ENCODE results near the gene RTN3. TPM values are rescaled to one million over a fixed set of nuclear protein-coding genes. Genes with fewer than 3 reads are reported as not detected.

RTN3 gene
- total RNA-seq, 6 donors from 2014 or later = 41.9 to 153 (median 113) TPM

DNA sequence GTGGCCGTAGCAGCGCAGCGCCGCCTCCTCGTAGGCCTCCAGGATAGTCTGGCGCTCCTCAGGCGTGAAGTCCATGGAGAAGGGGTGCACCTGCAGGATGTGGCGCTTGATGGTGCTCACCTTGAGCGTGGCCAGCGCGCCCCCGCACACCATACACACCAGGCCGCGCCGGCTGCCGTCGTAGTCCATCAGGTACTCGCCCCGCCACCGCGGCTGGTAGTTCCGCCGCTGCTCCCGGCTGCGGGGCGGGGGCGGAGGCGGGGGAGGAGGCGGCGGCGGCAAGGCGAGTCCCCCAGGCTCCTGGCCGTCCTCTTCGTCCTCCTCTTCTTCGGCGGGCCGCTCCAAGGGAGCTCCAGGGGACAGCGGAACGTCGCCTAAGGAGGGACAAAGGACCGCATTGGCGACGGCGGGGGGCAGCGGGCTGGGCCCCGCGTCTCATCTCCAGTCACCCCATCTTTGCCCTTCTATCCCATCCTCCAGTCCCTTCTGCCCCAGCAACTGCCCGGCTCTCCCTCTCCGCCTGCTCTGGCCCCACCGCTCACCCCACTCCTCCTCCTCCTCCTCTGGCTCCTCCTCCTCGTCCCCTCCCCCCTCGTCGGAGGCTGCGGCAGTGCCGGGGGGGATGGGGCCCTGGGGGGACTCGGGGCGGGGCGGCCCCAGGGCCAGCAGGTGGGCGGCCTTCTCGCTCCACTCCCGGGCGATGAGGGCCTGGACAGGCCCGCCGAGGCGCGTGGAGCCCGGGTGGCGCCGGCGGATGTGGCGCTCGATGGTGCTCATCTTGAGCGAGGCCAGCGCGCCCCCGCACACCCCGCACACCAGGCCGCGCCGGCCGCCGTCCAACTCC, 82.4 kb downstream of the RTN3 start:
- DNase-seq (peak in 1 of 2 donors; percentile 87), ATAC-seq (ENCODE audit: low FRiP score in 2 of 2) (peak in 1 of 2 donors; percentile 20)
- Histone ChIP-seq H3K4me3 (peak overlapping the region in 3 of 4 donors; percentile 29 to 45 (median 36)), H3K9me3 (no peaks in the 10 kb centered on the region), H3K4me1 (peaks cover 7 to 36% (median 10%) of the 10 kb centered on the region in 4 donors), H3K36me3 (peaks cover 0 to 26% (median 6%) of the 10 kb centered on the region in 4 donors), H3K27me3 (no peaks in the 10 kb centered on the region), H3K27ac (peak overlapping the region in 1 of 4 donors; percentile 38)
- 83 to 85% methylated on average over 49 to 79 of the region's 82 CpGs for WGBS, 2 donors
- TF ChIP-seq POLR2AphosphoS5 (IDR thresholded peaks at IDR 0.05) = no peak
- TF ChIP-seq CTCF (IDR thresholded peaks at IDR 0.05) = no peak
- TF ChIP-seq EP300 (IDR thresholded peaks at IDR 0.05) = no peak
- no peak for TF ChIP-seq POLR2A (IDR thresholded peaks at IDR 0.05)

DNA sequence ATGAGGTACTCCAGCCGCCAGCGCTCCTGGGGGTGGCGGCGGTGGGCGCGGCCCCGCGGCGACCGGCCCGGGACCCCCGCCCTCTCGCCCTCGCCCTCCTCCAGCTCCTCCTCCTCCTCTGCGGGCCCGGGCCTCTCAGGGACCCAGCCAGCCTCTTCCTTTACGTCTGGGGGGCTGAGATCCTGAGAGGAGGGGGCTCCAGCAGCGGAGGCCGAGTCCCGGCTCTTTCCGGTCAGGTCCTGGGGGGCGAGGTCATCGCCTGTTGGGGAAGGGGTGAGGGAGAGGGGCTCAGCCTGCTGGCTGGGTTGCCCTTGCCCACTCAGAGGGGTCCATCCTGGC, 83.0 kb downstream of the RTN3 start:
- no peak overlapping the region for H3K4me3 ChIP-seq
- WGBS, 2 donors = 89% methylated on average over 19 to 21 of the region's 23 CpGs
- no peaks in the 10 kb centered on the region for H3K9me3 ChIP-seq
- peaks cover 7 to 42% (median 11%) of the 10 kb centered on the region in 4 donors for H3K4me1 ChIP-seq
- no peaks in the 10 kb centered on the region for H3K27me3 ChIP-seq
- no peak for TF ChIP-seq POLR2A (IDR thresholded peaks at IDR 0.05)
- TF ChIP-seq CTCF (IDR thresholded peaks at IDR 0.05) = no peak
- no peak for TF ChIP-seq EP300 (IDR thresholded peaks at IDR 0.05)
- TF ChIP-seq POLR2AphosphoS5 (IDR thresholded peaks at IDR 0.05) = no peak
- no peak overlapping the region for H3K27ac ChIP-seq
- DNase-seq (no peak), ATAC-seq (ENCODE audit: low FRiP score in 2 of 2) (no peak)
- peaks cover 0 to 21% (median 4%) of the 10 kb centered on the region in 4 donors for H3K36me3 ChIP-seq

DNA sequence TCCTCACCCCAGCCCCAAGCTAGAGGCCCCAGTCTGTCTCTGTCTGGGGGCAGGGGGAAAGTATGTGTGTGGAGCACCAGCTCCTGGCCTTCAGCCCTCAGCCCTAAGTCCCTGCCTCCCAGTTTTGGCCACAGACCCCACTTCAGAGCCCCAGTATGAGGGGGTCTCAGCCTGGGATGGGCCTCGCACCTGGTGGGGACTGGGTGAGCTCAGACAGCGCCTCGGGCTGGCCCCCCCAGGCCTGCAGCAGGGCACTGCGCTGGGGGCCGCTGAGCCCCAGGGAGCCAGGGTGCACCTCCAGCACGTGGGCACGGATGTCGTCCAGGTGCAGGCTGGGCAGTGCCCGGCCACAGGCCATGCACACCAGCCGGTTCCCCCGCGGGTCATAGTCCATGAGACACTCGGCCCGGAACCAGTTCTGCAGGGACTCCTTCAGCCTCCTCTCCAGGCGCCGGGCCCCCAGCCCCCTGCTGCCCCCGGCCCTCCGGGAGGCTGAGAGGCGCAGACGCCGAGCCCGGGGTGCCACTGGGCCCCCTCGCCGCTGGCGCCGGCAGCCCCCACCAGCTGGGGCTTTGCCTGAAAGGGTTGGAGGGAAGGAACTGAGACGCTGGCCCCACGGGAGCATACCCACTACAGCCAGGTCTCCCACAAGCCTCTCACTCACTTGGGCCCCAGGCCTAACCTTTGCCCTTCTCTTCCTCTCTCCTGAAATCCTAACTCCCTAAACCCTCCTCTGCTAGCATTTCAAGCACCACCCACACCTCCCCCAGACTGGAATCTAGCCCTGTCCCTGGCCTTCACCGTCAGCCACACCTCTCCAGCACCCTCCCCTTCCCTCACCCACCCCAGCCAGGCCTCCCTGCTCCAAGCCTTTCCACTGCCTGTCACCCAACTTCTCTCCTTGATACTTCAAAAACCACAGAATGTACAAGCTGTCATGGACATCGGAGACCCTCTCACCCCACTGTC, 83.7 kb downstream of the RTN3 start:
- peaks cover 12 to 48% (median 18%) of the 10 kb centered on the region in 4 donors for H3K4me1 ChIP-seq
- peak in 1 of 2 donors; percentile 79 for DNase-seq
- peaks cover 0 to 19% (median 4%) of the 10 kb centered on the region in 4 donors for H3K36me3 ChIP-seq
- no peaks in the 10 kb centered on the region for H3K27me3 ChIP-seq
- no peak for ATAC-seq (ENCODE audit: low FRiP score in 2 of 2)
- no peak overlapping the region for H3K4me3 ChIP-seq
- no peak overlapping the region for H3K27ac ChIP-seq
- 75 to 88% methylated on average over 4 to 25 of the region's 30 CpGs for WGBS, 2 donors
- no peak for TF ChIP-seq POLR2A (IDR thresholded peaks at IDR 0.05)
- TF ChIP-seq EP300 (IDR thresholded peaks at IDR 0.05) = no peak
- TF ChIP-seq POLR2AphosphoS5 (IDR thresholded peaks at IDR 0.05) = no peak
- no peak for TF ChIP-seq CTCF (IDR thresholded peaks at IDR 0.05)
- no peaks in the 10 kb centered on the region for H3K9me3 ChIP-seq

DNA sequence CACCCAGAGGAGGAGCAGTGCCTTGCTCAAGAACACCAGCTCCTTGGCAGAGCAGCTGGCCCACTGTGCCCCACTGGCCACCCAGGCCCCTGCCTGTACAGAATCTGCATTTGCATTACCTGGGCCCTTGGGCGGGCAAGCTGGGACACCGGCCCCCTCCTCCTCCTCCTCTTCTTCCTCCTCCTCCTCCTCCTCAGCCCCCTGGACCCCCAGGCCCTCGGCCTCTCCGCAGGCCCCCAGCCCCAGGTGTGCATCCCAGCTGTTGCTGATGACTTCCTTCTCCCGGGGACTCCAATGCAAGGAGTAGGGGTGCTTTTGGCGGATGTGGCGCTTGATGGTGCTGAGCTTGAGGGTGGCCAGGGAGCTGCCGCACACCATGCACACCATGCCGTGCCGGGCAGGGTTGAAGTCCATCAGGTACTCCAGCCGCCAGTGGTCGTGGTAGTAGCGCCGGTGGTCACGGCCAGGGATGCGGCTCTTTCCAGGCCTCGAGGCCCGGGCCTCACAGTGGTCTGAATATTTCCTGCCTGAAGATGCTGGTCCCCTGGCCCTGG, 84.5 kb downstream of the RTN3 start:
- no peaks in the 10 kb centered on the region for H3K27me3 ChIP-seq
- no peak overlapping the region for H3K27ac ChIP-seq
- DNase-seq = peak in 1 of 2 donors; percentile 72
- H3K4me3 ChIP-seq = no peak overlapping the region
- no peak for TF ChIP-seq POLR2A (IDR thresholded peaks at IDR 0.05)
- no peak for TF ChIP-seq POLR2AphosphoS5 (IDR thresholded peaks at IDR 0.05)
- no peak for TF ChIP-seq EP300 (IDR thresholded peaks at IDR 0.05)
- no peak for TF ChIP-seq CTCF (IDR thresholded peaks at IDR 0.05)
- peaks cover 0 to 11% (median 4%) of the 10 kb centered on the region in 4 donors for H3K36me3 ChIP-seq
- 92% methylated on average over 7 to 18 of the region's 18 CpGs for WGBS, 2 donors
- peaks cover 12 to 56% (median 25%) of the 10 kb centered on the region in 4 donors for H3K4me1 ChIP-seq
- ATAC-seq (ENCODE audit: low FRiP score in 2 of 2) = no peak
- H3K9me3 ChIP-seq = no peaks in the 10 kb centered on the region

All from upper lobe of left lung (tissue), 6 donors.